ENCODE data around the gene NPAS3.
A peak's percentile ranks its signal among the peaks of the same experiment; 100 is the strongest.

Gene NPAS3

DNA sequence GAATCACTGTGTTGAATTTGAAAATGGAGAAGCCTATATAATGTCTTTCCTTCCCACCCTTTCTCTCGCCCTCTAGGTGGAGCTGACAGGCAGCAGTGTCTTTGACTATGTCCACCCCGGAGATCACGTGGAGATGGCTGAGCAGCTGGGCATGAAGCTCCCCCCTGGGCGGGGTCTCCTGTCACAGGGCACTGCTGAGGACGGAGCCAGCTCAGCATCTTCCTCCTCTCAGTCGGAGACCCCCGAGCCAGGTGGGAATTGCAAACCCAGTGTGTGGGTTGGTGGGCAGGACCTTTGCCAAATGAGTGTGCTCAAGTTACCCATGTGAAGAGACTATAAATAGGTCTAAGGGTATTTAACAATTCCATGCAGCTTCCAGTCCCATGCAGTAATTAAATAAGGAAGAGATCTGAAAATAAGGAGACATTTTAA, 737.5 kb downstream of the NPAS3 start:
- H3K4me3 ChIP-seq (IDR thresholded peaks at IDR 0.05; ENCODE audit: insufficient read depth, low read depth, low read length): no peak overlapping the region

DNA sequence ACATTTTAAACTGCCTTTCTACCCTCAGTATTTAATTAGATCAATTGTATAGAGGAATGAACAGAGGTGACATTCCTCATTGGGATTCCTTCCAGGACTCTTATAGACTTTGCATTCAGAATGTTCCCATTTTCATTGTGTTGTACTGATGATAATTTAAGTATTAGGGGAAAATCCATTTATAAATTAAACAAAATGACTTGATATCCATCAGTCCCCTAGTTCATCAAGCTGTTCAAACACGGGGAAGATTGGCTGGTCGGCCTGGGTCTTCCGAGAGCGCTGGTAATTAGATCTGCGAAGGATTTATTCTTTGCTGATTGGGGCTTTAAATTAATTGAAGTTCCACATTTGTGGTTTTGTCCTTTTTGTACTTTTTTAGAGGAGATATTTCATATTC, 738.2 kb downstream of the NPAS3 start:
- no peaks in the 10 kb centered on the region for H3K27me3 ChIP-seq (ENCODE audit: insufficient read depth, low read depth)
- H3K4me1 ChIP-seq (ENCODE audit: low read depth, poor library complexity, severe bottlenecking): peaks cover 12% of the 10 kb centered on the region
- no peak overlapping the region for H3K27ac ChIP-seq
- no peaks in the 10 kb centered on the region for H4K20me1 ChIP-seq (ENCODE audit: insufficient read depth)
- no peaks in the 10 kb centered on the region for H3K36me3 ChIP-seq (ENCODE audit: insufficient read depth)
- H3K9ac ChIP-seq: no peak overlapping the region
- no peak overlapping the region for H3K4me3 ChIP-seq (IDR thresholded peaks at IDR 0.05; ENCODE audit: insufficient read depth, low read depth, low read length)
- no peaks in the 10 kb centered on the region for H3K79me2 ChIP-seq (ENCODE audit: insufficient read depth, low read depth)
- TF ChIP-seq, protein P1, sequence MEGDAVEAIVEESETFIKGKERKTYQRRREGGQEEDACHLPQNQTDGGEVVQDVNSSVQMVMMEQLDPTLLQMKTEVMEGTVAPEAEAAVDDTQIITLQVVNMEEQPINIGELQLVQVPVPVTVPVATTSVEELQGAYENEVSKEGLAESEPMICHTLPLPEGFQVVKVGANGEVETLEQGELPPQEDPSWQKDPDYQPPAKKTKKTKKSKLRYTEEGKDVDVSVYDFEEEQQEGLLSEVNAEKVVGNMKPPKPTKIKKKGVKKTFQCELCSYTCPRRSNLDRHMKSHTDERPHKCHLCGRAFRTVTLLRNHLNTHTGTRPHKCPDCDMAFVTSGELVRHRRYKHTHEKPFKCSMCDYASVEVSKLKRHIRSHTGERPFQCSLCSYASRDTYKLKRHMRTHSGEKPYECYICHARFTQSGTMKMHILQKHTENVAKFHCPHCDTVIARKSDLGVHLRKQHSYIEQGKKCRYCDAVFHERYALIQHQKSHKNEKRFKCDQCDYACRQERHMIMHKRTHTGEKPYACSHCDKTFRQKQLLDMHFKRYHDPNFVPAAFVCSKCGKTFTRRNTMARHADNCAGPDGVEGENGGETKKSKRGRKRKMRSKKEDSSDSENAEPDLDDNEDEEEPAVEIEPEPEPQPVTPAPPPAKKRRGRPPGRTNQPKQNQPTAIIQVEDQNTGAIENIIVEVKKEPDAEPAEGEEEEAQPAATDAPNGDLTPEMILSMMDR (conservative IDR thresholded peaks at IDR 0.05; ENCODE audit: low read depth, low read length): no peak
- peak overlapping the region; percentile 89; the same call in 1 of the 2 replicates for H2AFZ ChIP-seq (ENCODE audit: low read depth)
- H3K4me2 ChIP-seq: peak overlapping the region; percentile 70

More for the DNA sequence above, 737.5 kb downstream of the NPAS3 start:
- no peaks in the 10 kb centered on the region for H3K27me3 ChIP-seq (ENCODE audit: insufficient read depth, low read depth)
- no peak overlapping the region for H3K27ac ChIP-seq
- H3K4me2 ChIP-seq: peak overlapping the region; percentile 70
- peak overlapping the region; percentile 34; the same call in 1 of the 2 replicates for H3K9ac ChIP-seq
- H4K20me1 ChIP-seq (ENCODE audit: insufficient read depth): no peaks in the 10 kb centered on the region
- peaks cover 12% of the 10 kb centered on the region for H3K4me1 ChIP-seq (ENCODE audit: low read depth, poor library complexity, severe bottlenecking)
- TF ChIP-seq, protein P1 (conservative IDR thresholded peaks at IDR 0.05; ENCODE audit: low read depth, low read length): peak; percentile 38; the same call in 1 of the 2 replicates
- H3K36me3 ChIP-seq (ENCODE audit: insufficient read depth): no peaks in the 10 kb centered on the region
- no peaks in the 10 kb centered on the region for H3K79me2 ChIP-seq (ENCODE audit: insufficient read depth, low read depth)
- peak overlapping the region; percentile 89; the same call in 1 of the 2 replicates for H2AFZ ChIP-seq (ENCODE audit: low read depth)

DNA sequence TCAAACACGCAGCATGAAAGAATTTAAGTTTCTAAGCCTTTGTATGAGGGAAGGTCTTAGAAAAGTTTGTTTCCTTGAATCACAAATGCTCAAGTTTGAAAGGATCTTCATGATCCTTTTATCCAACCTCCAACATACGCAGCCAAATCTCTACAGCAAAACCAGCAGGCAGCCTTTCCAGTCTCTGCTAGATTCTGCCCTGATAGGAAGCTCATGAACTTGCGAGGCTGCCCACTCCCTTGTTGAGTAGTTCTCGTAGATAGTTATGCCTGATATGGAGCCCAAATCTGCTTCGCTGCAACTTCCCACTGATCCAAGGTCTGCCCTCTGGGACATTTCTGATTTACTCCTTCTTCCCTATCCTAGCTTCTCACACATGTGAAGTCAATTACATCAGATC, 739.3 kb downstream of the NPAS3 start:
- H4K20me1 ChIP-seq (ENCODE audit: insufficient read depth): no peaks in the 10 kb centered on the region
- TF ChIP-seq, protein P1 (conservative IDR thresholded peaks at IDR 0.05; ENCODE audit: low read depth, low read length): no peak

GRCh38 chr14:33679025-33679424, 740.3 kb downstream of the NPAS3 start:
- H2AFZ ChIP-seq (ENCODE audit: low read depth): no peak overlapping the region
- no peak overlapping the region for H3K4me3 ChIP-seq (IDR thresholded peaks at IDR 0.05; ENCODE audit: insufficient read depth, low read depth, low read length)
- H3K4me1 ChIP-seq (ENCODE audit: low read depth, poor library complexity, severe bottlenecking): peaks cover 12% of the 10 kb centered on the region
- H3K27ac ChIP-seq: no peak overlapping the region
- no peaks in the 10 kb centered on the region for H3K79me2 ChIP-seq (ENCODE audit: insufficient read depth, low read depth)
- TF ChIP-seq, protein P1 (conservative IDR thresholded peaks at IDR 0.05; ENCODE audit: low read depth, low read length): no peak
- H3K27me3 ChIP-seq (ENCODE audit: insufficient read depth, low read depth): no peaks in the 10 kb centered on the region
- H4K20me1 ChIP-seq (ENCODE audit: insufficient read depth): no peaks in the 10 kb centered on the region
- no peak overlapping the region for H3K9ac ChIP-seq
- H3K4me2 ChIP-seq: no peak overlapping the region
- H3K36me3 ChIP-seq (ENCODE audit: insufficient read depth): no peaks in the 10 kb centered on the region

More for the DNA sequence above, 739.3 kb downstream of the NPAS3 start:
- no peak overlapping the region for H3K27ac ChIP-seq
- H3K79me2 ChIP-seq (ENCODE audit: insufficient read depth, low read depth): no peaks in the 10 kb centered on the region
- no peak overlapping the region for H2AFZ ChIP-seq (ENCODE audit: low read depth)
- no peak overlapping the region for H3K4me2 ChIP-seq
- no peak overlapping the region for H3K4me3 ChIP-seq (IDR thresholded peaks at IDR 0.05; ENCODE audit: insufficient read depth, low read depth, low read length)
- no peaks in the 10 kb centered on the region for H3K36me3 ChIP-seq (ENCODE audit: insufficient read depth)
- peaks cover 12% of the 10 kb centered on the region for H3K4me1 ChIP-seq (ENCODE audit: low read depth, poor library complexity, severe bottlenecking)
- H3K9ac ChIP-seq: no peak overlapping the region
- H3K27me3 ChIP-seq (ENCODE audit: insufficient read depth, low read depth): no peaks in the 10 kb centered on the region
